GM12892 (cell line): ENCODE results near the gene JAG2.

ENCODE experiments used
- POLR2A ChIP-seq: IDR thresholded peaks from 2 replicates; pipeline ENCODE4 v1.6.1; 2011; ENCODE audit warnings: low read depth, low read length, control low read depth
- POLR2AphosphoS5 ChIP-seq: IDR thresholded peaks from 2 replicates; pipeline ENCODE4 v1.6.1; 2011; ENCODE audit warnings: low read depth, low read length, control low read depth

GRCh38 chr14:105100910-105101309, 67.7 kb downstream of the JAG2 start:
- TF ChIP-seq POLR2AphosphoS5 = no peak
- TF ChIP-seq POLR2A = no peak
